HG03558 (cell line): ENCODE data around the gene SYDE1.

Source experiments
- ATAC-seq: cut with Tn5 transposase; IDR thresholded peaks from one replicate; pipeline ENCODE4 v1.9.1; 2021; ENCODE audit warnings: moderate number of reproducible peaks; ENCODE audit not compliant: unreplicated experiment; ENCODE audit errors: extremely low read depth

SYDE1 gene

GRCh38 chr19:15161028-15161984 is 54.1 kb downstream of the SYDE1 start:
- no peak for ATAC-seq
